BJ (cell line): ENCODE data around the gene PTAFR. TPM values are rescaled to one million over a fixed set of nuclear protein-coding genes. Genes with fewer than 3 reads are reported as not detected.

Experiments
- CTCF ChIA-PET: fragments of 350-600 bp; formaldehyde crosslinking; extraction: SDS; loops from one replicate; lab custom pipeline; 2021; ENCODE audit warnings: antibody characterized with exemption, inconsistent platforms; lab: Yijun Ruan, JAX
- POLR2A ChIA-PET: fragments of 300-600 bp; sonication (Branson Sonifier 250); formaldehyde crosslinking; extraction: SDS; loops from one replicate; lab custom pipeline; 2021; ENCODE audit warnings: antibody characterized with exemption; lab: Charles Lee
- DNase-seq: peaks from one replicate; pipeline ENCODE4 v3.0.0-alpha.2; 2011; ENCODE audit warnings: low read depth
- H3K27me3 ChIP-seq: 2 replicates; pipeline ENCODE4 v1.6.0; 2011; ENCODE audit warnings: low read length; ENCODE audit not compliant: control insufficient read depth, insufficient read depth
- H3K36me3 ChIP-seq: 2 replicates; pipeline ENCODE4 v1.5.1; 2011; ENCODE audit warnings: low read length; ENCODE audit not compliant: control insufficient read depth, insufficient read depth
- H3K4me3 ChIP-seq: 2 replicates; pipeline ENCODE4 v1.5.1; 2011; ENCODE audit warnings: low read depth, mild to moderate bottlenecking, control low read depth, low read length
- CTCF ChIP-seq: IDR thresholded peaks from 2 replicates; pipeline ENCODE4 v1.5.1; 2011; ENCODE audit warnings: low read depth, mild to moderate bottlenecking, control low read depth, inconsistent platforms, low read length, moderate library complexity; ENCODE audit not compliant: insufficient read depth
- polyA plus RNA-seq: library from polyadenylated mRNA; depleted of rRNA; stranded (reverse); fragments of >200 nt; gene quantifications from 2 replicates; pipeline ENCODE4 v1.2.3, GENCODE V29; 2011

The PTAFR gene
- polyA plus RNA-seq, 1 experiment: 0.10 TPM

DNA sequence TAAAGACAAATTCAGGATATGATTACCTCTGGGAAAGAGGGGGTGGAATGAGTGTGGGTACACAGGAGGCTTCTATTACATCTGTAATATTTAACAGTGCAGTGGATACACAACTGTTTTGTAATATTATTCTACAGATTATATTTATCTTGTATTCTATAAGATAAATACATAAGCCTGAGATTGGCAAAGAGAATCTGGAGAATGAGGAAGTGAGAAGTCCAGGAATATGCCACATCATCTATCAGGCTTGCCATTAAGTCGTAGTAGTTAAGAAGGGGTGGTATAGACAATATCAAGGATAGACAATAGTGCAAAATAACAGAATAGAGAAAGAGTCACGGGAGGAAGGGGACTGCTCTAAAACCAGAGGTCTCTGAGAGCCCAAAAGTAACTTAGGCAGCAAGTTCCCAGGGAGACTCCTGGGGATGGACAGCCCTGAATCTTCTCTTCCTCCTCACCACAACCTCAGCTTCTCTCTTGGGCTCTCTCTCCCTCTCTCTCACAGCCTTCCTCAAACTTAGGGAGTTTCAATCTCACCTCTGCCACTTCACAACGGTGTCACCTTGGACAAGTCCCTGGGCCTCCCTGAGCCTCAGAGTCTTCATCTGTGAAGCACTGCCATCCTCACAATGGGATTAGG is 14.0 kb upstream of the PTAFR start:
- POLR2A ChIA-PET: no interaction called here
- no peak for DNase-seq

GRCh38 chr1:28185071-28185470 is 8.6 kb upstream of the PTAFR start:
- ChIA-PET POLR2A (no interaction called here), CTCF (interaction anchor here (0.9 kb wide), 1 partner anchor 15 kb away, joined by 3 read pairs; no protein-coding TSS in a partner anchor)
- Histone ChIP-seq H3K4me3 (no peak overlapping the region), H3K27me3 (no peaks in the 10 kb centered on the region), H3K36me3 (no peaks in the 10 kb centered on the region)
- DNase-seq: no peak
- TF ChIP-seq CTCF: no peak

More for the DNA sequence above, 14.0 kb upstream of the PTAFR start:
- H3K4me3 ChIP-seq: no peak overlapping the region
- CTCF ChIA-PET: no interaction called here
- TF ChIP-seq CTCF: no peak
- no peaks in the 10 kb centered on the region for H3K36me3 ChIP-seq
- no peaks in the 10 kb centered on the region for H3K27me3 ChIP-seq

DNA sequence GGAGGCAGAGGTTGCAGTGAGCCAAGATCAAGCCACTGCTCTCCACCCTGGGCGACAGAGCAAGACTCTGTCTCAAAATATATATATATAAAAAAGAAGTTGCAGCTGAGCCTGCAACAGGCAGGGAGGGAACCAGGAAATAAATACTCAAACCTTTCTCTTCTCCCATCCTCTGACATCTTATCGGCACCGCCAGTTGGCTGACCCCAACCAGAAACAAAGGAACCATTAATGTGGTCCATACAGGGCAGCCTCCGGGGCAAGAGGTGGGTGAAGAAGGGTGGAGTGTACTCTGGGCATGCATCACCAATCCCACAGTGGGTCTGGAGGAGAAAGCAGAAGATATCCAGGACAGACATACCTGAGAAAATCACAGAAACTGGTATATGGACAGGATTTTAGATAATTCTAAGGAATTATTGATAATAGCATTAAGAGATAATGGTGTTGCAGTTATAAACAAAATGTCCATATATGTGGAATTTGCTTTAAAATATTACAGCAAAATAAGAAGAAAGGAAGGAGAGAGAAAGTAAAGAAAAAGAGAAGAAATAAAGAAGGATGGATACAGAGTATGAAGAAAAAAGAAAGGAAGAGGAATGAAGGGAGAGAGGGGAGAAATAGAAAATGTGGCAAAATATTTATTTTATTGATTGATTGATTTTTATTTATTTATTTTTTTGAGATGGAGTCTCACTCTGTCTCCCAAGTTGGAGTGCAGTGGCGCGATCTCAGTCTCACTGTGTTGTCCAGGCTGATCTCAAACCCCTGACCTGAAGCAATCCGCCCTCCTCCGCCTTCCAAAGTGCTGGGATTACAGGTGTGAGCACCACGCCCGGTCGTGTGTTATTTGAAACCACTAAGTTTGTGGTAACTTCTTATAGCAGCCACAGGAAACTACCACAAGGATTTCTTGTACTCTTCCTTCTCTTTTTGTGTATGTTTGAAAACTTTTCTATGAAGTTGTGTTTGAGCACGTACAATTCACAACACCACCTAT is 4.1 kb upstream of the PTAFR start:
- DNase-seq: no peak
- TF ChIP-seq CTCF: no peak
- Histone ChIP-seq H3K36me3 (no peaks in the 10 kb centered on the region), H3K4me3 (no peak overlapping the region), H3K27me3 (0 out of 2 replicates have a peak, but pooled peaks cover 2% of the 10 kb centered on the region)
- CTCF ChIA-PET: no interaction called here
- POLR2A ChIA-PET: no interaction called here

GRCh38 chr1:28178690-28179485 is 2.4 kb upstream of the PTAFR start:
- ChIA-PET POLR2A (no interaction called here), CTCF (no interaction called here)
- H3K4me3 ChIP-seq: no peak overlapping the region
- 0 out of 2 replicates have a peak, but pooled peaks cover 2% of the 10 kb centered on the region for H3K27me3 ChIP-seq
- TF ChIP-seq CTCF: no peak
- H3K36me3 ChIP-seq: no peaks in the 10 kb centered on the region
- DNase-seq: no peak
